Activated naive CD8-positive, alpha-beta T cell (primary cell): ENCODE measurements around the gene MED6.

Experiments
- H3K27ac Mint-ChIP-seq: one replicate; pipeline ENCODE4 v1.8.0; 2021; ENCODE audit warnings: mixed read lengths
- H3K27me3 Mint-ChIP-seq: one replicate; pipeline ENCODE4 v1.8.0; 2021; ENCODE audit warnings: mixed read lengths
- H3K36me3 Mint-ChIP-seq: one replicate; pipeline ENCODE4 v1.8.0; 2021; ENCODE audit warnings: mixed read lengths
- H3K4me1 Mint-ChIP-seq: one replicate; pipeline ENCODE4 v1.8.0; 2021; ENCODE audit warnings: low read depth, mixed read lengths
- H3K4me3 Mint-ChIP-seq: one replicate; pipeline ENCODE4 v1.8.0; 2021; ENCODE audit warnings: mild to moderate bottlenecking, mixed read lengths
- H3K9me3 Mint-ChIP-seq: one replicate; pipeline ENCODE4 v1.8.0; 2021; ENCODE audit warnings: low read depth, mixed read lengths

Gene MED6

DNA sequence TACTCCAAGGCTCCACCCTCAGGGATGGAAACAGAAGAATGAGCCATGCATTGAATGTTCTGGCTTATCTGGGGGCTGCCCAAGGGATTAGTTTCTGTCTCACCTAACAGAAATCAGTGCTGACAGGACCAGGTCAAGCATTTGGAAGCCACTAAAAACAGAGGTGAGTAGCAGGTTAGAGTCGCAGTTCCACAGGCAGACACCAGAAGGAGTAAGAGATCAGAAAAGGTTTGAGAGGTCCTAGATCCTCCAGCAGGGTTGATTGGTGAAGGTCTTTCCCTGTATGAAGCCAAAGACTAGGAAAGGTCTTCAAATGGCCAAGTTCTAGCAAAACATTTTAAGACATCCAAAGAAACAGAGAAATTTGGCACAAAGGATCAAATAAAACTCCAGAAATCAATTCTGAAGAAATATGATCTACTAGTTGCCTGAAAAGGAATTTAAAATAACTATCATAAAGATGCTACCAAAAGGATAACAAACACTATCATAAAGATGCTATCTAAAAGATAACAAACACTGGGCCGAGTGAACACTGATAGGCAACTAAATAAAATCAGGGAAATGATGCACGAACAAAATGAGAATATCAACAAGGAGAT is 21.8 kb upstream of the MED6 start:
- H3K4me3 Mint-ChIP-seq: no peak overlapping the region
- H3K27me3 Mint-ChIP-seq: no peaks in the 10 kb centered on the region

DNA sequence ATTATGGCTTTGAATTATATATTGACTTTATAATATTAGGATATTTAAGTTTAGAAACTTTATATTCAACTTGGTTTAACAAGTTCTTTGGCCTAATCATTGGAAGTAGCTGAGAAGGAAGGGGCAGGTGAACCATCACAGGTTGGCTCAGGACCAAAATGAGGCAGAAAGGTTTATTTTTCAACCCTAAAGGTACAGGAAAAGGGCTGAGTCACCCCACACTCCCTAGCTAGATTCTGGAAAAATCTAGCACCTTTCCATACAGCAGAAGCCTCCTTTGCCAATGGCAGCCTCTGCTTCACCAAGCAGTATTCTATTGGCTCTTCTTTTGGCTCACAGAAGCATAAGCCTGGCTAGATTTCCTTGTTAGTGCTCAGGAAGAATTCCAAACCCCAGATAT is 19.3 kb upstream of the MED6 start:
- no peaks in the 10 kb centered on the region for H3K9me3 Mint-ChIP-seq
- peaks cover 2% of the 10 kb centered on the region for H3K4me1 Mint-ChIP-seq
- H3K27ac Mint-ChIP-seq: no peak overlapping the region
- H3K36me3 Mint-ChIP-seq: peaks cover 4% of the 10 kb centered on the region
- H3K4me3 Mint-ChIP-seq: no peak overlapping the region
- H3K27me3 Mint-ChIP-seq: no peaks in the 10 kb centered on the region

More for the DNA sequence above, 21.8 kb upstream of the MED6 start:
- Mint-ChIP-seq H3K4me1 (peaks cover 2% of the 10 kb centered on the region), H3K9me3 (peaks cover 11% of the 10 kb centered on the region), H3K27ac (no peak overlapping the region), H3K36me3 (peaks cover 19% of the 10 kb centered on the region)

DNA sequence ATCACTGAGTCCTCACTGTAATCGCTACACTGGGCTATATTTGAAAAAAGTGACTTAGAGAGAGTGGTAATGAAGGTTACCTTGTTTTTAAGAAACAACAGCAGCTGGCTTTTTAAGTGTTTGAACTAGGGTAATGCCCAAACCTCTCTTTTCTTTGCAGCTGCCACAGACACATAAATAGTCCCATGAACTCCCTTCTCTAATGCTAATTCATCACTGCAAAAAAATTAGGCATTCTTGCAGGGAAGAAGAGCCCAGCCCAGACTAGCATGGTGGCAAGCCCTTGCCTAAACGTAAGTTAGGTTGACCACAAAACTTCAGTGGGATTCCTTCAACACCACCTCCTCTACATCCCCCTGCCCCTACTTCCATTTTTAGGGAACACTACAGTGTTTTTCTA is 17.9 kb upstream of the MED6 start:
- Mint-ChIP-seq H3K4me3 (no peak overlapping the region), H3K27ac (no peak overlapping the region), H3K27me3 (no peaks in the 10 kb centered on the region)

DNA sequence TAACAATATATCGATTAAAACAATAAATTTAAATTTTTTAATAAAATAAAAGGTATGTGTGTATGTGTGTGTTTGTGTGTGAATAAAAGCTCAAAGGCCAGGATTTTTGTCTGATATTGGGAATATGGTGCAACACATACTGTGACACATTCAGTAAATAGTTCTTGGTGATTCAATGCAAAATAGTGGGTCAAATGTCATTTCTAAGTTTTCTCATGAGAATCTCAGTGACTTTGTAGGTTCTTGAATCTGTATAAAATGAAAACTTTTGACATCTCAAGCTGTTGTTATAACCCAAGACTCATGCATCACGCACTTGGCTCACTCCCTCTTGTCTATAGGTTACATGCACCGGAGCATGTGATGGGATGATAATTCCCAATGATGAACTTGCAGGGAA is 16.2 kb upstream of the MED6 start:
- Mint-ChIP-seq H3K27me3 (no peaks in the 10 kb centered on the region), H3K4me3 (no peak overlapping the region), H3K36me3 (no peaks in the 10 kb centered on the region), H3K27ac (no peak overlapping the region), H3K9me3 (no peaks in the 10 kb centered on the region), H3K4me1 (no peaks in the 10 kb centered on the region)

More for the DNA sequence above, 17.9 kb upstream of the MED6 start:
- Mint-ChIP-seq H3K4me1 (peaks cover 2% of the 10 kb centered on the region), H3K9me3 (no peaks in the 10 kb centered on the region), H3K36me3 (peaks cover 2% of the 10 kb centered on the region)

DNA sequence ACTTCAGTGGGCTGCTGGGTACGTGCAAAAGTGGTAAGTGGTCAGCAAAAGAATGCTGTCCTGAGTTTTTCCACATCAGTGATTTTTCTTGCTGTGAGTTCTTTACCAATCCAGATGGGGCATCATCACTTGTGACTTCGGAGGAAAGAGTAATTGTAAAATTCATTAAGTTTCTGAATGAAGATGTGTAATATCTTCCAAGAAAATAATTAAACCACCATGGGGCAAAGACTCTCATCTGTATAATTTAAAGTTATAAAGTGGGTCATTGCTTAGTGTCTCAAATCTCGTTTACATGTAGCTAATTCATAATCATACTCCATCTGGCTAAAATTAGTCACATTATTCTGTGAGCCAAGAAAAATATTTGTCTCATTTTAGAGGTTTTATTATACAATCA is 10.8 kb upstream of the MED6 start:
- H3K27ac Mint-ChIP-seq: no peak overlapping the region
- H3K4me1 Mint-ChIP-seq: no peaks in the 10 kb centered on the region
- H3K4me3 Mint-ChIP-seq: no peak overlapping the region
- H3K9me3 Mint-ChIP-seq: no peaks in the 10 kb centered on the region
- H3K27me3 Mint-ChIP-seq: no peaks in the 10 kb centered on the region
- H3K36me3 Mint-ChIP-seq: no peaks in the 10 kb centered on the region

DNA sequence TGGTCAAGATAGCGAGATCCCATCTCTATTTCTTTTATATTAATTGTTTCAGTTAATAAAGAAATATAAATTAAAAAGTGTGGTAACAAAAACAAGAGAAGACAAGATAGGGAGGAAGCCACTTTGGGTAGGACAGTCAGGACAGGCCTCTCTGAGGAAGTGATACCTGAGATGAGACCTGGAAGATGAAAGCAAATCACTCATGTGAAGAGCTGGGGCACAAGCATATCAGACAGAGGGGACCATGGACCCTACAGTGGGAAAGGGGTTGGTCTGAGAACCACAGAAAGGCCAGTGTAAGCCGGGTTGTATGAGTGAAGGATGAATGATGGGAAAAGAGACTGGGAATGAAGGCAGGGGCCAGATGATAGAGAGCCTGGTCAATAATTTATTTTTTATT is 1.8 kb upstream of the MED6 start:
- no peaks in the 10 kb centered on the region for H3K36me3 Mint-ChIP-seq
- no peak overlapping the region for H3K27ac Mint-ChIP-seq
- no peak overlapping the region for H3K4me3 Mint-ChIP-seq
- H3K4me1 Mint-ChIP-seq: peaks cover 22% of the 10 kb centered on the region
- H3K9me3 Mint-ChIP-seq: no peaks in the 10 kb centered on the region
- peaks cover 2% of the 10 kb centered on the region for H3K27me3 Mint-ChIP-seq

DNA sequence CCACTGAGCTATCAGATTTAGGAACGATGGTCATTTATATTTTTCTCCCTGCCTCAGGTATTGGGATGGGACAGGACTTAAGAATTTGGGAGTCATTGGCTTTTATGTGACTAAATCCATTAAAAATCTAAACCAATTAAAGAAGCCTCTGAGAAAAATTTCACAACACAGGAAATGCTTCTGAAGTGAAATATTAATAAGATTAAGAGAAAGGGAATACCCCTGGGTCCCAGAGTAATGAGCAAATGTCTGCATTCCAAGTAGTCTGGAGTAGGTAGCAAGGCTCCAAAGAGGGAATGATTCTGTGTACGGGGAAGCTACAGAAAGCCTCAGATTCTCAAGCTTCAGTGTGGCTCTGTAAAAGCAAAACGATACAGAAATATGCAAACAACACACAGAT is 707 bp upstream of the MED6 start:
- Mint-ChIP-seq H3K36me3 (no peaks in the 10 kb centered on the region), H3K4me3 (peak overlapping the region; percentile 100), H3K27me3 (peaks cover 2% of the 10 kb centered on the region), H3K4me1 (peaks cover 22% of the 10 kb centered on the region), H3K9me3 (no peaks in the 10 kb centered on the region), H3K27ac (no peak overlapping the region)

DNA sequence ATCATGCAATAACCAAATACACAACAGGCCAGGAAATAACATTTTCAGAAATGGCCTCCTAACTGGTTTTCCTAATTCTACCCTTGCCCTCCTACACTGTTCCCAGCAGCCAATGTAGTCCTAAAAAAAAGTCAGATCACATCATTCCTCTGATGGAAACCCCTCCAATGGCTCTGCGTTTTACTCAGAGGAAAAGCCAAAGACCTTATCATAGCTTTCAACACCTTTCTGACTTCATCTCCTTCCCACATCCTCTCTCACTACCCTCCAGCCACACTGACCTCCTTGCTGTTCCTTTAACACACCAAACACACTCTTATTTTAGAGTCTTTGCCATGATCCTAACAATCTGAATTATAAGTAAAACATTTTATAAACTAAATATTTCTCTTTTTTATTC is 1.1 kb downstream of the MED6 start:
- Mint-ChIP-seq H3K27me3 (peaks cover under 1% of the 10 kb centered on the region), H3K4me1 (peaks cover 25% of the 10 kb centered on the region), H3K9me3 (no peaks in the 10 kb centered on the region), H3K4me3 (peak overlapping the region; percentile 100), H3K36me3 (no peaks in the 10 kb centered on the region), H3K27ac (peak overlapping the region; percentile 28)

DNA sequence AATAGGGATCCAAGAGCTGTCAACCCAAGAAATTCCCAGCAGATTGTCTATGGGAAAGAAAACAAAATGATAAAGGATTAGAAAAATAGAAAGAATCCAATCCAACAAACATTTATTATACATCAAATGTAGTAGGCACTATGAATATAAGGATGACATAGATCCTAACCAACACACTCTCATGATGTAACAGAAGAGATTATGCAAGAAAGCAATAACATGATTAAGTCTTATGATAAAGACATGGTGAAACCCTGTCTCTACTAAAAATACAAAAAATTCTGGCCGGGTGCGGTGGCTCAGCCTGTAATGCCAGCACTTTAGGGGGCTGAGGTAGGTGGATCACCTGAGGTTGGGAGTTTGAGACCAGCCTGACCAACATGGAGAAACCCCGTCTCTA is 2.7 kb downstream of the MED6 start:
- Mint-ChIP-seq H3K27me3 (no peaks in the 10 kb centered on the region), H3K27ac (no peak overlapping the region), H3K36me3 (no peaks in the 10 kb centered on the region), H3K4me1 (peaks cover 25% of the 10 kb centered on the region), H3K9me3 (no peaks in the 10 kb centered on the region), H3K4me3 (no peak overlapping the region)

DNA sequence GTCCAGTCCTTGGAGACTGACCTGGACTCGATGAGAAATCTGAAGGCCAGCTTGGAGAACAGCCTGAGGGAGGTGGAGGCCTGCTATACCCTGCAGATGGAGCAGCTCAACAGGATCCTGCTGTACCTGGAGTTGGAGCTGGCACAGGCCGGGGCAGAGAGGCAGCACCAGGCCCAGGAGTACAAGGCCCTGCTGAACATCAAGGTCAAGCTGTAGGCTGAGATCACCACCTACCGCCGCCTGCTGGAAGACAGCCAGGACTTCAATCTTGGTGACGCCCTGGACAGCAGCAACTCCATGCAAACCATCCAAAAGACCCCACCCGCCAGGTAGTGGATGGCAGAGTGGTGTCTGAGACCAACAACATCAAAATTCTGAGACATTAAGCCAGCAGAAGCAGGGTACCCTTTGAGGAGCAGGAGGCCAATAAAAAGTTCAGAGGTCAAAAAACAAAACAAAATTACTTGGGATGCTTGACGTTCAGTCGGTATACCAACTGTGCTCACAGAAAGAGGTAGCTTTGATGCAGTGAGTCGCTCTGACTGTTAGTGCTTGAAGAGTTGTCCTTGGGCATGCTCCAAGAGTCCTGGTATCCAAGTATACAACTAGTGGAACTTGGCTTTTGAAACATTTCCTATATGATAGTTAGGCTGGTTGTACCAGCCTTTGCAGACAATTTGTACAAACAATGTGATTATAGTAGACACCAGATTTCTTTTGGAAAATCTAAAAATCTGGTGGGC is 4.8 kb downstream of the MED6 start:
- H3K36me3 Mint-ChIP-seq: peaks cover 5% of the 10 kb centered on the region

DNA sequence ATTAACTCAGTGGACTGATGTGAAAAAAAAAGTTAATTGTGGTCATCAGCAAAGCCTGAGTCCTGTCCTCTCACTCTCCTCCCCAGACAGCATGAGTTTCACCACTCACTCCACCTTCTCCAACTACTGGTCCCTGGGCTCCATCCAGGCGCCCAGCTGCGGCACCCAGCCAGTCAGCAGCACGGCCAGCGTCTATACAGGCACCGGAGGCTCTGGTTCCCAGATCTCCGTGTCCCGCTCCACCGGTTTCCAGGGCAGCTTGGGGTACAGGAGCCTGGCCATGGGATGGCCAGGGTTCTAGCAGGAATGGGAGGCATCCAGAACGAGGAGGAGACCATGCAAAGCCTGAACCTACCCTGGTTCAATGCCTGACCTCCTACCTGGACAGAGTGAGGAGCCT is 6.0 kb downstream of the MED6 start:
- H3K4me1 Mint-ChIP-seq: peaks cover 18% of the 10 kb centered on the region
- H3K36me3 Mint-ChIP-seq: peaks cover 10% of the 10 kb centered on the region
- no peaks in the 10 kb centered on the region for H3K9me3 Mint-ChIP-seq
- no peak overlapping the region for H3K4me3 Mint-ChIP-seq
- no peak overlapping the region for H3K27ac Mint-ChIP-seq
- no peaks in the 10 kb centered on the region for H3K27me3 Mint-ChIP-seq

More for the DNA sequence above, 4.8 kb downstream of the MED6 start:
- peaks cover 25% of the 10 kb centered on the region for H3K4me1 Mint-ChIP-seq
- H3K4me3 Mint-ChIP-seq: no peak overlapping the region
- no peaks in the 10 kb centered on the region for H3K9me3 Mint-ChIP-seq
- H3K27ac Mint-ChIP-seq: no peak overlapping the region
- H3K27me3 Mint-ChIP-seq: no peaks in the 10 kb centered on the region

DNA sequence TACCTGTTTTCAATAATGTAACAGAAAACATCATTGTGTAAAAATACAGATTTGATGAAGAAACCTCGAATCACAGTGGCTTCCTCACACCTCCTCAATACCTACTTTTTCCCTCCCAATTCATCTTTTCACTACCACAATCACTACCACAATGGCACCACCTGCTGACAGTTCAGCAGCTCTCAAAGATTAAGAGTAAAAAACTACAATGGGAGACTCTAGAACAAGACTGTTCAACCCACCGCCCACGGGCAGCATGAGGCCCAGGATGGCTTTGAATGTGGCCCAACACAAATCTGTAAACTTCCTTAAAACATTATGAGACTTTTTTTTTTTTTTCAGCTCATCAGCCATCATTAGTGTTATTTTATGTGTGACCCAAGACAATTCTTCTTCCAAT is 15.2 kb downstream of the MED6 start:
- Mint-ChIP-seq H3K27me3 (no peaks in the 10 kb centered on the region), H3K9me3 (no peaks in the 10 kb centered on the region), H3K4me1 (no peaks in the 10 kb centered on the region), H3K27ac (peak overlapping the region; percentile 28), H3K36me3 (peaks cover 14% of the 10 kb centered on the region), H3K4me3 (no peak overlapping the region)

DNA sequence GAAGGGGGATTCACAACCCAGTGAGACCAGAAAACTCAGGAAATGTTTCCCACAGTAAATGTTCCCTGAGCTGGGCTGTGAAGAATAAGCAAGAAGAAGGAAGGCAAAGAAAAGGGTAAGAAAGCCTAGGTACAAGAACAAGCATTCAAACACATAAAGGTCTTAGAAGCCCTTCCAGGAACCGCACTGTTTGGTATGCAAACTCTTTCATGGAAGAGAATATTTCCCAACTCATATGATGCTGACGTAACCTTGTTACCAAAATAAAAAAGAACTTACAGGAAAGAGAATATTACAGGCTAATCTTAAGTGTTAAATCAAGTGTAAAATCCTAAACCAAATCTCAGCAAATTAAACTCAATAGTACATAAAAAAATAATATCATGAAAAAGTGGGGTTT is 23.6 kb downstream of the MED6 start:
- no peak overlapping the region for H3K4me3 Mint-ChIP-seq
- peaks cover 23% of the 10 kb centered on the region for H3K36me3 Mint-ChIP-seq
- no peaks in the 10 kb centered on the region for H3K27me3 Mint-ChIP-seq
- no peak overlapping the region for H3K27ac Mint-ChIP-seq
- no peaks in the 10 kb centered on the region for H3K4me1 Mint-ChIP-seq
- no peaks in the 10 kb centered on the region for H3K9me3 Mint-ChIP-seq

DNA sequence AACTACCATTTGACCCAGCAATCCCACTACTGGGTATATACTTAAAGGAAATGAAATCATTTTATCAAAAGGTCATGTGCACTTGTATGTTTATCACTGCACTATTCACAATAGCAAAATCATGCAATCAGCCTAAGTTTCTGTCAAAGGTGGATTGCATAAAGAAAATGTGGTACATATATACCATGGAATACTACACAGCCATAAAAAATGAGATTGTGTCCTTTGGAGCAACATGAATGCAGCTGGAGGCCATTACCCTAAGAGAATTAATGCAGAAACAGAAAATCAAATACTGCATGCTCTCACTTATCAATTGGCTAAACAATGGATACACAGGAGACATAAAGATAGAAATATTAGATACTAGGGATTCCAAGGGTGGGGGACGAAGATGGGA is 27.4 kb downstream of the MED6 start:
- H3K27me3 Mint-ChIP-seq: no peaks in the 10 kb centered on the region
- H3K4me1 Mint-ChIP-seq: peaks cover 22% of the 10 kb centered on the region
- H3K4me3 Mint-ChIP-seq: no peak overlapping the region
- peaks cover 33% of the 10 kb centered on the region for H3K36me3 Mint-ChIP-seq
- no peak overlapping the region for H3K27ac Mint-ChIP-seq
- H3K9me3 Mint-ChIP-seq: no peaks in the 10 kb centered on the region

DNA sequence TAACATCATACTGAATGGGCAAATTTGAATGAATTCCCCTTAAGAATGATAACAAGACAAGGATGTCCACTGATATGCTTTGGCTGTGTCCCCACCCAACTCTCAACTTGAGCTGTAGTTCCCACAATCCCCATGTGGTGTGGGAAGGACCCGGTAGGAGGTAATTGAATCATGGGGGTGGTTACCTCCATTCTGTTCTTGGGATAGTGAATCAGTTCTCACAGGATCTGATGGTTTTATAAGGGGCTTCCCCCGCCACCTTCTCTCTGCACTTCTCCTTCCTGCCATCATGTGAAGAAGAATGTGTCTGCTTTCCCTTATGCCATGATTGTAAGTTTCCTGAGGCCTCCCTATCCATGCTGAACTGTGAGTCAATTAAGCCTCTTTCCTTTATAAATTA is 29.3 kb downstream of the MED6 start:
- Mint-ChIP-seq H3K36me3 (peaks cover 38% of the 10 kb centered on the region), H3K27ac (no peak overlapping the region), H3K4me1 (peaks cover 22% of the 10 kb centered on the region), H3K9me3 (no peaks in the 10 kb centered on the region), H3K27me3 (no peaks in the 10 kb centered on the region), H3K4me3 (no peak overlapping the region)

DNA sequence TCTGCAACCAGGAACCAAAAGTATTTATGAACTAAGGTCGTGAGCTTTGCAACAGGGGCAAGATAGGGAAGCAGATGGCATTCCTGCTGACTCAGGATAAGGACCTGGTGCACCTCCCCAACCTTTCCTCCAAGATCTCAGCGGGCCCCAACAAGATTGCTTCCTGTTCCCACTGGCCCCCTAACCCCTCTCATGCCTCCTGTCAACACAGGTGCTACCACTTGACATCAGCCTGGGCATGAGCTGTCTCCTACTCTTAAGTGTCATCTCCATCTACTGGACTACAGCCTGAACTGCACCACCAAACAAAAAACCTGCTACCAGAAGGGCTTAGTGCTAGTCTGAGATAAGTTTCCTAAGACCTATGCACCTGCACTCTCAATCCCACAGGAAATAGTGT is 32.7 kb downstream of the MED6 start:
- H3K4me1 Mint-ChIP-seq: peaks cover 22% of the 10 kb centered on the region
- peaks cover 51% of the 10 kb centered on the region for H3K36me3 Mint-ChIP-seq
- peaks cover 8% of the 10 kb centered on the region for H3K9me3 Mint-ChIP-seq
- no peaks in the 10 kb centered on the region for H3K27me3 Mint-ChIP-seq
- no peak overlapping the region for H3K27ac Mint-ChIP-seq
- H3K4me3 Mint-ChIP-seq: no peak overlapping the region
